ENCODE results near the gene PHYKPL.

DNA sequence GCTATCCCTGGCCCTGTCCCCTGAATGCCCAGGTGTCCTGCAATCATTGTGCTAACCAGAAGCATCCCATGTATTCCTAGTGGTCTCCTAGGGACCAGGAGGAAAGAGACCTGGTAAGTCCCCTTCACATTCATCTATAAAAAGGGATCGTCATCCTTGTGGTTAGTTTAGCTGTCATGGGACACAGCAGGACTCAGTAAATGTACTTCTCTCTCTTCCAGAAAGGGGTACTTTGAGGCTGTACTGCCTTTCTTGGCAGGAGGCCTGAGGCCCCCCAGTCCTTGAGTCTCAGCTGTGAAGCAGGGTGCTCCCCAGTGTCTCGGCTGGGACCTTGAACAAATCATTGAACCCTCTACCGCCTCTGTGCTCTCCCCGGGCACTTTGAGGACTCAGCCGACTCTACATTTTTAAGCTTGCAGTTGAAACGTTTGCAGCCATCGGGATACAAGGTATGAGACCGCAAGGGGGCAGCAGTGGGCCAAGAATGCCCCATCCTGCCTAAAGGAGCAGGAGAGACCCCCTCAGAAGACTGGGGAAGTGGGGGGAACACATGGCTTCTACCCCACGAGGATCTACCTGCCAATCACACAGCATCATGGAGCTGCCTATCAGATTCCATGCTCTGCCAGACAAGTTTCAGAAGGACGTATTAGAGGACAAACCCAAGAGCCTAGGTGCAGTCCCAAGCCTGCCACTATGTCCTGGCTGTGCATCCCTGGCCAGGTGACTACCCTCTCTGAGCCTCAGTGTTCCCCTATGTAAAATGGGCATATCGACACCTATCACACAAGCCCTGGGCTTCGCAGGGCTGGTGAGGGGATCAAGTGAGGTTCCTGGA is 2.4 kb upstream of the PHYKPL start:
- TF ChIP-seq, protein P1, sequence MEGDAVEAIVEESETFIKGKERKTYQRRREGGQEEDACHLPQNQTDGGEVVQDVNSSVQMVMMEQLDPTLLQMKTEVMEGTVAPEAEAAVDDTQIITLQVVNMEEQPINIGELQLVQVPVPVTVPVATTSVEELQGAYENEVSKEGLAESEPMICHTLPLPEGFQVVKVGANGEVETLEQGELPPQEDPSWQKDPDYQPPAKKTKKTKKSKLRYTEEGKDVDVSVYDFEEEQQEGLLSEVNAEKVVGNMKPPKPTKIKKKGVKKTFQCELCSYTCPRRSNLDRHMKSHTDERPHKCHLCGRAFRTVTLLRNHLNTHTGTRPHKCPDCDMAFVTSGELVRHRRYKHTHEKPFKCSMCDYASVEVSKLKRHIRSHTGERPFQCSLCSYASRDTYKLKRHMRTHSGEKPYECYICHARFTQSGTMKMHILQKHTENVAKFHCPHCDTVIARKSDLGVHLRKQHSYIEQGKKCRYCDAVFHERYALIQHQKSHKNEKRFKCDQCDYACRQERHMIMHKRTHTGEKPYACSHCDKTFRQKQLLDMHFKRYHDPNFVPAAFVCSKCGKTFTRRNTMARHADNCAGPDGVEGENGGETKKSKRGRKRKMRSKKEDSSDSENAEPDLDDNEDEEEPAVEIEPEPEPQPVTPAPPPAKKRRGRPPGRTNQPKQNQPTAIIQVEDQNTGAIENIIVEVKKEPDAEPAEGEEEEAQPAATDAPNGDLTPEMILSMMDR (IDR thresholded peaks at IDR 0.05) = peak in 4 of 7 experiments; percentile 27 to 63 (median 53)
- TF ChIP-seq POLR2A (IDR thresholded peaks at IDR 0.05) (no peak), EP300 (IDR thresholded peaks at IDR 0.05) (no peak)
